SK-N-SH treated with all-trans-retinoic acid at 6 μM for 48 hours (cell line): ENCODE measurements around the gene SLC35D3.

Experiments
- ATAC-seq: fragments of 200-7000 bp; cut with Tn5 transposase; 3 replicates; pipeline ENCODE4 v1.9.1; 2020; ENCODE audit warnings: mild to moderate bottlenecking, moderate library complexity
- ARNTL ChIP-seq: fragments of 450-650 bp; formaldehyde crosslinking; IDR thresholded peaks from 2 replicates; pipeline ENCODE4 v1.5.0; 2020; ENCODE audit warnings: low read depth, mild to moderate bottlenecking, moderate library complexity, borderline replicate concordance
- BACH2 ChIP-seq: fragments of 250-450 bp; sonication (Bioruptor Pico); IDR thresholded peaks from 2 replicates; pipeline ENCODE4 v1.9.0; 2021; ENCODE audit warnings: mild to moderate bottlenecking, borderline replicate concordance
- CSDC2 ChIP-seq: fragments of 250-450 bp; sonication (Bioruptor Pico); IDR thresholded peaks from 2 replicates; pipeline ENCODE4 v1.5.0; 2020; ENCODE audit warnings: mild to moderate bottlenecking, moderate library complexity
- ESRRG ChIP-seq: fragments of 250-450 bp; sonication (Bioruptor Pico); IDR thresholded peaks from 2 replicates; pipeline ENCODE4 v1.6.1; 2021; ENCODE audit warnings: mild to moderate bottlenecking
- GLIS3 ChIP-seq: fragments of 250-450 bp; sonication (Bioruptor Pico); IDR thresholded peaks from 2 replicates; pipeline ENCODE4 v1.5.0; 2020; ENCODE audit warnings: mild to moderate bottlenecking, moderate library complexity
- ISL1 ChIP-seq: fragments of 250-450 bp; sonication (Bioruptor Pico); IDR thresholded peaks from 2 replicates; pipeline ENCODE4 v2.1.2; 2022; ENCODE audit warnings: mild to moderate bottlenecking, moderate library complexity
- OSR1 ChIP-seq: fragments of 250-450 bp; sonication (Bioruptor Pico); IDR thresholded peaks from 2 replicates; pipeline ENCODE4 v1.8.0; 2022; ENCODE audit warnings: moderate library complexity, mild to moderate bottlenecking, inconsistent platforms
- PPARA ChIP-seq: fragments of 250-450 bp; sonication (Bioruptor Pico); IDR thresholded peaks from 2 replicates; pipeline ENCODE4 v1.5.0; 2020; ENCODE audit warnings: mild to moderate bottlenecking, borderline replicate concordance
- RARB ChIP-seq: fragments of 250-450 bp; sonication (Bioruptor Pico); IDR thresholded peaks from 2 replicates; pipeline ENCODE4 v1.8.0; 2021; ENCODE audit warnings: mild to moderate bottlenecking, moderate library complexity
- SNAI2 ChIP-seq: fragments of 250-450 bp; sonication (Bioruptor Pico); IDR thresholded peaks from 2 replicates; pipeline ENCODE4 v1.5.0; 2020; ENCODE audit warnings: mild to moderate bottlenecking, moderate library complexity
- TCF4 ChIP-seq: fragments of 250-450 bp; sonication (Bioruptor Pico); IDR thresholded peaks from 2 replicates; pipeline ENCODE4 v1.8.0; 2021; ENCODE audit warnings: mild to moderate bottlenecking, moderate library complexity, borderline replicate concordance
- TOX ChIP-seq: fragments of 250-450 bp; sonication (Bioruptor Pico); IDR thresholded peaks from 2 replicates; pipeline ENCODE4 v1.8.0; 2021; ENCODE audit warnings: mild to moderate bottlenecking, moderate library complexity, borderline replicate concordance
- ZC3H10 ChIP-seq: fragments of 250-450 bp; sonication (Bioruptor Pico); IDR thresholded peaks from 2 replicates; pipeline ENCODE4 v1.5.1; 2021; ENCODE audit warnings: mild to moderate bottlenecking, moderate library complexity
- ZFP3 ChIP-seq: fragments of 250-450 bp; sonication (Bioruptor Pico); IDR thresholded peaks from 2 replicates; pipeline ENCODE4 v1.5.0; 2020; ENCODE audit warnings: mild to moderate bottlenecking, moderate library complexity
- ZFP30 ChIP-seq: fragments of 450-650 bp; formaldehyde crosslinking; IDR thresholded peaks from 2 replicates; pipeline ENCODE4 v1.5.0; 2022; ENCODE audit warnings: mild to moderate bottlenecking, moderate library complexity
- ZNF565 ChIP-seq: fragments of 450-650 bp; formaldehyde crosslinking; conservative IDR thresholded peaks from 2 replicates; pipeline ENCODE4 v1.5.0; 2020; ENCODE audit warnings: low read depth, mild to moderate bottlenecking, moderate library complexity
- ZNF8 ChIP-seq: fragments of 450-650 bp; formaldehyde crosslinking; IDR thresholded peaks from 2 replicates; pipeline ENCODE4 v1.5.0; 2020; ENCODE audit warnings: mild to moderate bottlenecking, moderate library complexity
- TF ChIP-seq, protein P1 (sequence below): fragments of 250-450 bp; sonication (Bioruptor Pico); IDR thresholded peaks from 2 replicates; pipeline ENCODE4 v1.8.0; 2020; ENCODE audit warnings: mild to moderate bottlenecking, moderate library complexity, borderline replicate concordance
- TF ChIP-seq, protein P2 (sequence below): fragments of 250-450 bp; sonication (Bioruptor Pico); IDR thresholded peaks from 2 replicates; pipeline ENCODE4 v1.5.1; 2021; ENCODE audit warnings: mild to moderate bottlenecking, moderate library complexity
- TF ChIP-seq, protein P3 (sequence below): fragments of 250-450 bp; sonication (Bioruptor Pico); IDR thresholded peaks from 2 replicates; pipeline ENCODE4 v1.5.0; 2020; ENCODE audit warnings: mild to moderate bottlenecking, moderate library complexity
- TF ChIP-seq, protein P4 (sequence below): fragments of 250-450 bp; sonication (Bioruptor Pico); IDR thresholded peaks from 2 replicates; pipeline ENCODE4 v1.5.1; 2020; ENCODE audit warnings: low read depth, mild to moderate bottlenecking, moderate library complexity
- TF ChIP-seq, protein P5 (sequence below): fragments of 250-450 bp; sonication (Bioruptor Pico); IDR thresholded peaks from 2 replicates; pipeline ENCODE4 v1.8.0; 2021; ENCODE audit warnings: low read depth, mild to moderate bottlenecking, moderate library complexity, borderline replicate concordance

Gene SLC35D3, protein sequence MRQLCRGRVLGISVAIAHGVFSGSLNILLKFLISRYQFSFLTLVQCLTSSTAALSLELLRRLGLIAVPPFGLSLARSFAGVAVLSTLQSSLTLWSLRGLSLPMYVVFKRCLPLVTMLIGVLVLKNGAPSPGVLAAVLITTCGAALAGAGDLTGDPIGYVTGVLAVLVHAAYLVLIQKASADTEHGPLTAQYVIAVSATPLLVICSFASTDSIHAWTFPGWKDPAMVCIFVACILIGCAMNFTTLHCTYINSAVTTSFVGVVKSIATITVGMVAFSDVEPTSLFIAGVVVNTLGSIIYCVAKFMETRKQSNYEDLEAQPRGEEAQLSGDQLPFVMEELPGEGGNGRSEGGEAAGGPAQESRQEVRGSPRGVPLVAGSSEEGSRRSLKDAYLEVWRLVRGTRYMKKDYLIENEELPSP

DNA sequence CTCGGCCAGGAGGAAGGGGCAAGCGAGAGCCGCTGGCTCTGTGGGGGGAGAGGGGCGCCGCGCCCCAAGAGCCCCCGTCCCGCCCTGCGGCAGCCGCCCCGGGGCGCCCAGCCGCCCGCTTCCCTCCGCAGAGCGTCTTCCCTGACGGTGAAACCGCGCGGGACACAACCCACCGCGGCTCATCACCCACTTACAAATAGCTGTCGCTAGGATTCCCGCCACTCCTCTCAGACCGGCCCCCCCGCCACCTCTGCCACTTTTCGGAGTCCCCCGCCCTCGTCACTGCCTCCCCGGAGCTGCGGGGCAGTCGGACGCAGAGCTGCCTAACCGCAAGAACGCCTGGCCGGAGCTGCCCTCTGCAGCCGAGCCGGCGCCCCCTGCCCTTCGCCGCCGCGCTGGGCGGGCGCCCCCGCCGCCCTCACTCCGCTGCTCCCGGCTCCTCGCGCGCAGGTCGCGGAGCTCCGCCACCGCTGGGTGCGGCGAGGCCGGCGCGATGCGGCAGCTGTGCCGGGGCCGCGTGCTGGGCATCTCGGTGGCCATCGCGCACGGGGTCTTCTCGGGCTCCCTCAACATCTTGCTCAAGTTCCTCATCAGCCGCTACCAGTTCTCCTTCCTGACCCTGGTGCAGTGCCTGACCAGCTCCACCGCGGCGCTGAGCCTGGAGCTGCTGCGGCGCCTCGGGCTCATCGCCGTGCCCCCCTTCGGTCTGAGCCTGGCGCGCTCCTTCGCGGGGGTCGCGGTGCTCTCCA is at the start of gene SLC35D3:
TSS of gene SLC35D3 (plus strand) at position 366 of the 749 bp plus-strand sequence. CDS start at position 494, 128 bp downstream.
- peak; percentile 57 for ATAC-seq
- TF ChIP-seq ISL1 (no peak), ZFP30 (CRISPR knock-in tag) (no peak), BACH2 (CRISPR knock-in tag) (no peak), ZNF565 (CRISPR knock-in tag) (no peak), GLIS3 (CRISPR knock-in tag) (no peak), ZC3H10 (no peak), OSR1 (CRISPR knock-in tag) (no peak), SNAI2 (CRISPR knock-in tag) (no peak), ZNF8 (CRISPR knock-in tag) (no peak), RARB (no peak), ESRRG (CRISPR knock-in tag) (no peak), CSDC2 (CRISPR knock-in tag) (no peak), ARNTL (CRISPR knock-in tag) (no peak), TOX (CRISPR knock-in tag) (no peak)
- TF ChIP-seq, protein P1, sequence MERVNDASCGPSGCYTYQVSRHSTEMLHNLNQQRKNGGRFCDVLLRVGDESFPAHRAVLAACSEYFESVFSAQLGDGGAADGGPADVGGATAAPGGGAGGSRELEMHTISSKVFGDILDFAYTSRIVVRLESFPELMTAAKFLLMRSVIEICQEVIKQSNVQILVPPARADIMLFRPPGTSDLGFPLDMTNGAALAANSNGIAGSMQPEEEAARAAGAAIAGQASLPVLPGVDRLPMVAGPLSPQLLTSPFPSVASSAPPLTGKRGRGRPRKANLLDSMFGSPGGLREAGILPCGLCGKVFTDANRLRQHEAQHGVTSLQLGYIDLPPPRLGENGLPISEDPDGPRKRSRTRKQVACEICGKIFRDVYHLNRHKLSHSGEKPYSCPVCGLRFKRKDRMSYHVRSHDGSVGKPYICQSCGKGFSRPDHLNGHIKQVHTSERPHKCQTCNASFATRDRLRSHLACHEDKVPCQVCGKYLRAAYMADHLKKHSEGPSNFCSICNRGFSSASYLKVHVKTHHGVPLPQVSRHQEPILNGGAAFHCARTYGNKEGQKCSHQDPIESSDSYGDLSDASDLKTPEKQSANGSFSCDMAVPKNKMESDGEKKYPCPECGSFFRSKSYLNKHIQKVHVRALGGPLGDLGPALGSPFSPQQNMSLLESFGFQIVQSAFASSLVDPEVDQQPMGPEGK (CRISPR knock-in tag) = no peak
- TF ChIP-seq, protein P2, sequence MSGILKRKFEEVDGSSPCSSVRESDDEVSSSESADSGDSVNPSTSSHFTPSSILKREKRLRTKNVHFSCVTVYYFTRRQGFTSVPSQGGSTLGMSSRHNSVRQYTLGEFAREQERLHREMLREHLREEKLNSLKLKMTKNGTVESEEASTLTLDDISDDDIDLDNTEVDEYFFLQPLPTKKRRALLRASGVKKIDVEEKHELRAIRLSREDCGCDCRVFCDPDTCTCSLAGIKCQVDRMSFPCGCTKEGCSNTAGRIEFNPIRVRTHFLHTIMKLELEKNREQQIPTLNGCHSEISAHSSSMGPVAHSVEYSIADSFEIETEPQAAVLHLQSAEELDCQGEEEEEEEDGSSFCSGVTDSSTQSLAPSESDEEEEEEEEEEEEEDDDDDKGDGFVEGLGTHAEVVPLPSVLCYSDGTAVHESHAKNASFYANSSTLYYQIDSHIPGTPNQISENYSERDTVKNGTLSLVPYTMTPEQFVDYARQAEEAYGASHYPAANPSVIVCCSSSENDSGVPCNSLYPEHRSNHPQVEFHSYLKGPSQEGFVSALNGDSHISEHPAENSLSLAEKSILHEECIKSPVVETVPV = no peak
- TF ChIP-seq, protein P3, sequence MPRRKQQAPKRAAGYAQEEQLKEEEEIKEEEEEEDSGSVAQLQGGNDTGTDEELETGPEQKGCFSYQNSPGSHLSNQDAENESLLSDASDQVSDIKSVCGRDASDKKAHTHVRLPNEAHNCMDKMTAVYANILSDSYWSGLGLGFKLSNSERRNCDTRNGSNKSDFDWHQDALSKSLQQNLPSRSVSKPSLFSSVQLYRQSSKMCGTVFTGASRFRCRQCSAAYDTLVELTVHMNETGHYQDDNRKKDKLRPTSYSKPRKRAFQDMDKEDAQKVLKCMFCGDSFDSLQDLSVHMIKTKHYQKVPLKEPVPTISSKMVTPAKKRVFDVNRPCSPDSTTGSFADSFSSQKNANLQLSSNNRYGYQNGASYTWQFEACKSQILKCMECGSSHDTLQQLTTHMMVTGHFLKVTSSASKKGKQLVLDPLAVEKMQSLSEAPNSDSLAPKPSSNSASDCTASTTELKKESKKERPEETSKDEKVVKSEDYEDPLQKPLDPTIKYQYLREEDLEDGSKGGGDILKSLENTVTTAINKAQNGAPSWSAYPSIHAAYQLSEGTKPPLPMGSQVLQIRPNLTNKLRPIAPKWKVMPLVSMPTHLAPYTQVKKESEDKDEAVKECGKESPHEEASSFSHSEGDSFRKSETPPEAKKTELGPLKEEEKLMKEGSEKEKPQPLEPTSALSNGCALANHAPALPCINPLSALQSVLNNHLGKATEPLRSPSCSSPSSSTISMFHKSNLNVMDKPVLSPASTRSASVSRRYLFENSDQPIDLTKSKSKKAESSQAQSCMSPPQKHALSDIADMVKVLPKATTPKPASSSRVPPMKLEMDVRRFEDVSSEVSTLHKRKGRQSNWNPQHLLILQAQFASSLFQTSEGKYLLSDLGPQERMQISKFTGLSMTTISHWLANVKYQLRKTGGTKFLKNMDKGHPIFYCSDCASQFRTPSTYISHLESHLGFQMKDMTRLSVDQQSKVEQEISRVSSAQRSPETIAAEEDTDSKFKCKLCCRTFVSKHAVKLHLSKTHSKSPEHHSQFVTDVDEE (CRISPR knock-in tag) = no peak
- TF ChIP-seq, protein P4, sequence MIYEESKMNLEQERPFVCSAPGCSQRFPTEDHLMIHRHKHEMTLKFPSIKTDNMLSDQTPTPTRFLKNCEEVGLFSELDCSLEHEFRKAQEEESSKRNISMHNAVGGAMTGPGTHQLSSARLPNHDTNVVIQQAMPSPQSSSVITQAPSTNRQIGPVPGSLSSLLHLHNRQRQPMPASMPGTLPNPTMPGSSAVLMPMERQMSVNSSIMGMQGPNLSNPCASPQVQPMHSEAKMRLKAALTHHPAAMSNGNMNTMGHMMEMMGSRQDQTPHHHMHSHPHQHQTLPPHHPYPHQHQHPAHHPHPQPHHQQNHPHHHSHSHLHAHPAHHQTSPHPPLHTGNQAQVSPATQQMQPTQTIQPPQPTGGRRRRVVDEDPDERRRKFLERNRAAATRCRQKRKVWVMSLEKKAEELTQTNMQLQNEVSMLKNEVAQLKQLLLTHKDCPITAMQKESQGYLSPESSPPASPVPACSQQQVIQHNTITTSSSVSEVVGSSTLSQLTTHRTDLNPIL = no peak
- TF ChIP-seq, protein P5, sequence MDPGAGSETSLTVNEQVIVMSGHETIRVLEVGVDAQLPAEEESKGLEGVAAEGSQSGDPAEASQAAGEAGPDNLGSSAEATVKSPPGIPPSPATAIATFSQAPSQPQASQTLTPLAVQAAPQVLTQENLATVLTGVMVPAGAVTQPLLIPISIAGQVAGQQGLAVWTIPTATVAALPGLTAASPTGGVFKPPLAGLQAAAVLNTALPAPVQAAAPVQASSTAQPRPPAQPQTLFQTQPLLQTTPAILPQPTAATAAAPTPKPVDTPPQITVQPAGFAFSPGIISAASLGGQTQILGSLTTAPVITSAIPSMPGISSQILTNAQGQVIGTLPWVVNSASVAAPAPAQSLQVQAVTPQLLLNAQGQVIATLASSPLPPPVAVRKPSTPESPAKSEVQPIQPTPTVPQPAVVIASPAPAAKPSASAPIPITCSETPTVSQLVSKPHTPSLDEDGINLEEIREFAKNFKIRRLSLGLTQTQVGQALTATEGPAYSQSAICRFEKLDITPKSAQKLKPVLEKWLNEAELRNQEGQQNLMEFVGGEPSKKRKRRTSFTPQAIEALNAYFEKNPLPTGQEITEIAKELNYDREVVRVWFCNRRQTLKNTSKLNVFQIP (CRISPR knock-in tag) = no peak

DNA sequence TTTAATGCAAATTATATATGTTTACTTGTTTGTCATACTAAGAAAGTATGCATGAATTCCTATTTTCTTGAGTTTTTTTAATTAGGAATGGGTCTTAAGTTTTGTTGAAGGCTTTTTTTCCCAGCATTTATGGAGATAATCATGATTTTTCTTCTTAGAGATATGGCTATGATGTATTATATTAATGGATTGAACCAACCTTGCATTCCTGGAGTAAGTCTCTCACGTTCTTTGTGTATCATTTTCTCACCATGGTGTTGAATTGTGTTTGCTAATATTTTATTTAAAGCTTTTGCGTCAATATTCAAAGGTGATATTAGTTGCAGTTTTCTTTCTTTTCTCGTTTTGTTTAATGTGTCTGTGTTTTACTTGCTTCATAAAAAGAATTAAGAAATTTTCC is 48.4 kb upstream of the SLC35D3 start:
- ATAC-seq = no peak
- TF ChIP-seq, protein P4 = no peak
- TF ChIP-seq, protein P3 (CRISPR knock-in tag) = no peak
- TF ChIP-seq ZFP3 (CRISPR knock-in tag) (no peak), ZNF8 (CRISPR knock-in tag) (no peak), ZFP30 (CRISPR knock-in tag) (no peak), ZNF565 (CRISPR knock-in tag) (no peak), SNAI2 (CRISPR knock-in tag) (no peak), BACH2 (CRISPR knock-in tag) (no peak), PPARA (no peak), OSR1 (CRISPR knock-in tag) (no peak), ZC3H10 (no peak), RARB (no peak), TCF4 (CRISPR knock-in tag) (no peak), ESRRG (CRISPR knock-in tag) (no peak)
- TF ChIP-seq, protein P2 = no peak
